K562 (cell line): ENCODE results near the gene LRFN3. TPM values are rescaled to one million over a fixed set of nuclear protein-coding genes. Genes with fewer than 3 reads are reported as not detected.
A peak's percentile ranks its signal among the peaks of the same experiment; 100 is the strongest.

ENCODE experiments used
- CHCHD3 ChIP-seq: fragments of 250-450 bp; sonication (Bioruptor Pico); IDR thresholded peaks from 2 replicates; pipeline ENCODE4 v2.1.2; 2022; ENCODE audit warnings: mild to moderate bottlenecking
- CREB3 ChIP-seq: fragments of 450-650 bp; conservative IDR thresholded peaks from 2 replicates; pipeline ENCODE4 v1.6.1; 2016; ENCODE audit warnings: missing genetic modification characterization, low read depth, mild to moderate bottlenecking, missing compliant biosample characterization, moderate library complexity
- DEAF1 ChIP-seq: fragments of 450-650 bp; formaldehyde crosslinking; IDR thresholded peaks from 2 replicates; pipeline ENCODE4 v1.4.0; 2020; ENCODE audit warnings: mild to moderate bottlenecking, moderate library complexity
- ETV1 ChIP-seq: fragments of 450-650 bp; conservative IDR thresholded peaks from 2 replicates; pipeline ENCODE4 v1.6.1; 2016; ENCODE audit warnings: missing genetic modification characterization, control low read depth, low read depth, missing compliant biosample characterization
- HDAC2 ChIP-seq: fragments of 450-650 bp; IDR thresholded peaks from 2 replicates; pipeline ENCODE4 v1.6.1; 2016; ENCODE audit warnings: mild to moderate bottlenecking
- JUNB ChIP-seq: fragments of 450-650 bp; formaldehyde crosslinking; conservative IDR thresholded peaks from 2 replicates; pipeline ENCODE4 v1.4.0; 2020; ENCODE audit warnings: mild to moderate bottlenecking
- KLF13 ChIP-seq: fragments of 450-650 bp; IDR thresholded peaks from 2 replicates; pipeline ENCODE4 v1.6.1; 2016; ENCODE audit warnings: missing genetic modification characterization, low read depth, mild to moderate bottlenecking, missing compliant biosample characterization, moderate library complexity, borderline replicate concordance
- NCOA1 ChIP-seq: fragments of 450-650 bp; IDR thresholded peaks from 2 replicates; pipeline ENCODE4 v1.6.1; 2016; ENCODE audit warnings: low read depth
- NELFE ChIP-seq: IDR thresholded peaks from 2 replicates; pipeline ENCODE4 v1.6.1; 2011; ENCODE audit warnings: mild to moderate bottlenecking; ENCODE audit not compliant: insufficient read depth, insufficient read length
- NR1H2 ChIP-seq: sonication (generic); formaldehyde crosslinking; IDR thresholded peaks from 2 replicates; pipeline ENCODE4 v1.4.0; 2020; ENCODE audit warnings: mild to moderate bottlenecking, missing genetic modification reagents
- NR2F6 ChIP-seq: fragments of 450-650 bp; formaldehyde crosslinking; IDR thresholded peaks from 2 replicates; pipeline ENCODE4 v1.4.0; 2020; ENCODE audit warnings: mild to moderate bottlenecking
- OTX1 ChIP-seq: fragments of 450-650 bp; formaldehyde crosslinking; IDR thresholded peaks from 2 replicates; pipeline ENCODE4 v1.4.0; 2022; ENCODE audit warnings: mild to moderate bottlenecking
- RBM25 ChIP-seq: fragments of 200-400 bp; formaldehyde crosslinking; IDR thresholded peaks from 2 replicates; pipeline ENCODE4 v1.6.1; 2018; ENCODE audit warnings: low read length, low read depth, moderate library complexity; ENCODE audit not compliant: severe bottlenecking
- RCOR1 ChIP-seq, 2 experiments: IDR thresholded peaks; 2 replicates each; pipeline ENCODE4 v1.6.1; 2012; ENCODE audit warnings: low read depth in 2 of 2, low read length in 2 of 2, borderline replicate concordance in 1 of 2, improper control_type of control experiment in 1 of 2
- SMARCB1 ChIP-seq: IDR thresholded peaks from 2 replicates; pipeline ENCODE4 v1.6.1; 2011; ENCODE audit warnings: improper control_type of control experiment, low read depth; ENCODE audit not compliant: insufficient read length
- TEAD4 ChIP-seq, 2 experiments: sonication (generic) in 1 of 2; formaldehyde crosslinking in 1 of 2; IDR thresholded peaks; 2 replicates each; pipeline versions ENCODE4 v1.6.1 to v1.8.0; 2012 to 2022; ENCODE audit warnings: borderline replicate concordance in 1 of 2, inconsistent platforms in 1 of 2, low read length in 1 of 2, mild to moderate bottlenecking in 1 of 2, missing genetic modification reagents in 1 of 2
- TSC22D4 ChIP-seq: fragments of 450-650 bp; IDR thresholded peaks from 2 replicates; pipeline ENCODE4 v1.6.1; 2016; ENCODE audit warnings: missing genetic modification characterization, missing biosample characterization, control low read depth
- U2AF1 ChIP-seq: fragments of 200-400 bp; formaldehyde crosslinking; optimal IDR thresholded peaks from 2 replicates; pipeline ENCODE3; 2017; ENCODE audit warnings: mild to moderate bottlenecking, low read depth, low read length, moderate library complexity
- ZBTB5 ChIP-seq: fragments of 450-650 bp; IDR thresholded peaks from 2 replicates; pipeline ENCODE4 v1.6.1; 2017; ENCODE audit warnings: antibody characterized with exemption
- ZEB2 ChIP-seq: fragments of 450-650 bp; IDR thresholded peaks from 2 replicates; pipeline ENCODE4 v1.6.1; 2016
- ZNF436 ChIP-seq: fragments of 250-450, 450-650 bp; sonication (Bioruptor Pico); formaldehyde crosslinking; IDR thresholded peaks from 2 replicates; pipeline ENCODE4 v1.7.0; 2020; ENCODE audit warnings: mild to moderate bottlenecking
- ZNF551 ChIP-seq: fragments of 250-450 bp; sonication (Bioruptor Pico); IDR thresholded peaks from 2 replicates; pipeline ENCODE4 v1.5.0; 2021; ENCODE audit warnings: mild to moderate bottlenecking, moderate library complexity
- ZNF668 ChIP-seq: fragments of 250-450 bp; sonication (Bioruptor Pico); IDR thresholded peaks from 2 replicates; pipeline ENCODE4 v1.8.0; 2022; ENCODE audit warnings: mild to moderate bottlenecking, inconsistent platforms
- ZZZ3 ChIP-seq: fragments of 450-650 bp; IDR thresholded peaks from 2 replicates; pipeline ENCODE4 v1.6.1; 2016; ENCODE audit warnings: antibody characterized with exemption, mild to moderate bottlenecking, moderate library complexity
- polyA plus RNA-seq, 8 experiments: library from polyadenylated mRNA; depleted of rRNA in 4 of 8; stranded (reverse) in 5 of 8; unstranded in 3 of 8; fragments of >200 nt; fragmentation: Nextera tagmentation in 2 of 8; fragmentation: Illumina TruSeq in 1 of 8; extraction: Ambion mirVana in 2 of 8; extraction: Trizol in 1 of 8; gene quantifications; 2 replicates each; pipeline versions ENCODE4 v1.2.1 to v1.2.3, GENCODE V29; 2011 to 2014; ENCODE audit warnings: inconsistent platforms in 1 of 8, missing spikeins in 1 of 8
- total RNA-seq, 7 experiments: library from RNA; depleted of rRNA in 6 of 7; stranded (reverse); fragments of >200 nt in 6 of 7; fragmentation: Illumina TruSeq in 2 of 7; extraction: Trizol in 2 of 7; gene quantifications; 2 replicates each; pipeline versions ENCODE4 v1.2.1 to v1.2.3, GENCODE V29; 2011 to 2021; ENCODE audit warnings: low replicate concordance in 1 of 7

The LRFN3 gene
- total and polyA plus RNA-seq, 9 of the 15 experiments (the other 6 are each of a cell fraction or from before 2014, with no cell fraction given) = 0.03 to 0.12 (median 0.11) TPM; not detected in 6

- no peak for TF ChIP-seq ZNF668 (CRISPR knock-in tag)
- TF ChIP-seq NELFE = no peak
- no peak for TF ChIP-seq OTX1 (CRISPR knock-in tag)
- TF ChIP-seq U2AF1 = no peak
- no peak for TF ChIP-seq DEAF1 (CRISPR knock-in tag)
- no peak for TF ChIP-seq ZBTB5
- TF ChIP-seq JUNB (CRISPR knock-in tag) = no peak
- no peak for TF ChIP-seq CREB3 (tag)
- no peak for TF ChIP-seq ZZZ3
- TF ChIP-seq TEAD4 (IDR thresholded peaks at IDR 0.05; ENCODE audit: low read length) = peak; percentile 27; the same call in 1 of the 2 replicates
- TF ChIP-seq TEAD4 (CRISPR knock-in tag; IDR thresholded peaks at IDR 0.05; ENCODE audit: borderline replicate concordance) = no peak
- no peak for TF ChIP-seq ETV1 (tag)
- 0 out of 2 replicates have a peak, but pooled peaks have one; percentile 45 for TF ChIP-seq HDAC2
- no peak for TF ChIP-seq ZNF551
- TF ChIP-seq RCOR1 (IDR thresholded peaks at IDR 0.05; ENCODE audit: borderline replicate concordance in 1 of 2, low read depth in 2 of 2, low read length in 2 of 2) = peak in 1 of 2 experiments; percentile 50; a peak in 1 of 4 replicates
- no peak for TF ChIP-seq CHCHD3 (CRISPR knock-in tag)
- no peak for TF ChIP-seq TSC22D4 (tag)
- TF ChIP-seq SMARCB1 = no peak
- TF ChIP-seq ZNF436 (CRISPR knock-in tag) = no peak
- no peak for TF ChIP-seq RBM25
- peak; percentile 22; the same call in 1 of the 2 replicates for TF ChIP-seq NCOA1
- TF ChIP-seq NR2F6 = no peak
- no peak for TF ChIP-seq NR1H2 (CRISPR knock-in tag)
- TF ChIP-seq KLF13 = no peak
- TF ChIP-seq ZEB2 = no peak
Measured at GRCh38 chr19:35975608-35976214, 39.5 kb downstream of the LRFN3 start (continued).
